Effector memory CD4-positive, alpha-beta T cell (primary cell): Measurements from ENCODE around the gene ZNF84.
A peak's percentile ranks its signal among the peaks of the same experiment; 100 is the strongest.

ENCODE experiments used
- DNase-seq, 3 donors: peaks; one replicate each; pipeline ENCODE4 v3.0.0-alpha.2; 2020
- H3K27ac ChIP-seq: 2 replicates; pipeline ENCODE4 v1.7.0; 2013; ENCODE audit warnings: mild to moderate bottlenecking, low read length, moderate library complexity; ENCODE audit not compliant: insufficient read depth, poor library complexity, severe bottlenecking
- H3K27me3 ChIP-seq: replicated peaks from 2 replicates; pipeline ENCODE4 v1.7.0; 2013; ENCODE audit warnings: mild to moderate bottlenecking, low read length; ENCODE audit not compliant: insufficient read depth, control insufficient read depth, poor library complexity, severe bottlenecking
- H3K36me3 ChIP-seq: 2 replicates; pipeline ENCODE4 v1.7.0; 2013; ENCODE audit warnings: mild to moderate bottlenecking, low read length, moderate library complexity; ENCODE audit not compliant: control insufficient read depth, insufficient read depth
- H3K4me1 ChIP-seq: 2 replicates; pipeline ENCODE4 v1.7.0; 2013; ENCODE audit warnings: low read length, mild to moderate bottlenecking; ENCODE audit not compliant: control insufficient read depth, insufficient read depth, poor library complexity, severe bottlenecking
- H3K4me3 ChIP-seq: 2 replicates; pipeline ENCODE4 v1.7.0; 2013; ENCODE audit warnings: low read length, low read depth, mild to moderate bottlenecking; ENCODE audit not compliant: insufficient read depth, poor library complexity, severe bottlenecking
- H3K9me3 ChIP-seq: 2 replicates; pipeline ENCODE4 v1.7.0; 2013; ENCODE audit warnings: mild to moderate bottlenecking, low read length, moderate library complexity; ENCODE audit not compliant: control insufficient read depth

The ZNF84 gene

DNA sequence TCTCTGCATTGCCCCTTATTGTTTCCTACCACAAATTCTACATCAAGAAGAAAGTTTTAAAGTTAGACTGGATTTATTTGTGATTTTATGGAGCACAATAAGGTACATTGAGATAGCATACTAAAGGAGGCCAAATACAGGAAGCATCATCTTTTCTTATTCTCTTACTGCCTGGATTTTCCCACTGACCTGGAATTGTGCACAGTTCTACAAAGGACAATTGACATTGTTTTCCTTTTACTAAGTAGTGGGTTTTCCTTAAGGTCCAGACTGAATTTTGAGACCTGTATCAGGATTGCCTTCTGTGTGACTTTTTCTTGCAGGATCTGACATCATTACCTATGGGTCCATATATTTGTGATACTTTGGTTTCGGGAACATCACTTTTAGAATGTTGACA, 24.6 kb downstream of the ZNF84 start:
- no peak for DNase-seq
- H3K4me3 ChIP-seq, result no peak overlapping the region
- H3K36me3 ChIP-seq, result peaks cover 11% of the 10 kb centered on the region
- no peaks in the 10 kb centered on the region for H3K27me3 ChIP-seq
- H3K9me3 ChIP-seq, result peaks cover 94% of the 10 kb centered on the region
- H3K4me1 ChIP-seq, result no peaks in the 10 kb centered on the region
- no peak overlapping the region for H3K27ac ChIP-seq

DNA sequence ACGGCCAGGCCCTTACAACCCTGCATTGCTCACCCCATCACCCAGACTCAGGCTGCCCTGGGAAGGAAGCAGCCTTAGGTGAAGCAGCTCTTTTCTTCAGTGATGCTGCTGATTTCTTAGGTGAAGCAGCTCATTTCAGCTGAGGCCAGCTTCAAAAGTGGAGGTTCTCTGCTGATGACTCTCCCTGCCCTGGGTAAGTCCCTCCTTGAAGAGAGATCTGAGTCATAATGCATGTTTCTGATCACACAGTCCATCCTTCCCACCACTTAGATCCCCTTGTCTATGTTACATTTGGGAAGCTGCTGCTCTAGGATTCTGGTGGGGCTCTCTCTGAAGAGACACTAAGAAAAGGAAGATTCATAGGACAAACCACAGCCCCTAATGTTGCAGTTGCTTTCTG, 26.2 kb downstream of the ZNF84 start:
- Histone ChIP-seq H3K36me3 (peaks cover 2% of the 10 kb centered on the region), H3K4me3 (no peak overlapping the region), H3K4me1 (no peaks in the 10 kb centered on the region), H3K27ac (no peak overlapping the region), H3K27me3 (no peaks in the 10 kb centered on the region), H3K9me3 (peaks cover 88% of the 10 kb centered on the region)
- no peak for DNase-seq

DNA sequence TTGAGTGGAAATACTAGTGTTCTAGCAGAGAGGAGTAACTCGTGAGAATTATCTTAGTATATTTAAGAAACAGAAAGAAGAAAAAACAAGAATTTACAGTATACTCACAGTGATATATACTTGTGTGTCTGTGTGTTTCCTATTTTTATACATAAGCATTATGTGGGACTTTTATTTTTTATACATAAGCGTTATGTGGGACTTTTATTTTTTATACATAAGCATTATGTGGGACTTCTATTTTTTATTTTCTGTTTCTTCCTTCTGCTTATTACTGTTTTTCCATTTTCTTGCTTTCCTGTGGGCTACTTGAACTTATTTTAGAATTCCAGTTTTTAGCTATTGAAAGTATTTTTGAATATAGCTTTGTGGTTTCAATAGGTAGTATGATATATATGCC, 36.5 kb downstream of the ZNF84 start:
- Histone ChIP-seq H3K27ac (no peak overlapping the region), H3K36me3 (no peaks in the 10 kb centered on the region), H3K27me3 (no peaks in the 10 kb centered on the region), H3K4me1 (no peaks in the 10 kb centered on the region), H3K4me3 (no peak overlapping the region), H3K9me3 (peaks cover 37% of the 10 kb centered on the region)
- no peak for DNase-seq

DNA sequence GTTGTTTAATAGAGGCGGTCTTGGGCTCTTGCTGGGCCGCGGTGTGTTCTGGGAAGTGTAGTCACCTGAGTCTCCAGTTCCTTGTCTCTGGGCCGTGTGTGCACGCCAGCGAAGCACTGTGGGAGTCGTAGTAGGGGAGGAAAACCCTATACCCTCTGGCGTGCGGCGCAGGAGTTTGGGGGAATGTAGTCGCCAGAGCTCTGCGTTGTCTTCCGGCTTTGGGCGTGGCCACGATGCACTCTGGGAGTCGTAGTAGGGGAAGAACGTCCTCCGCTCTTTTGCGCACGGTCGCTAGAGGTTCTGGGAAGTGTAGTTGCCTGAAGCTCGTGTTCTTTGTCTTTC, 42.7 kb downstream of the ZNF84 start:
- Histone ChIP-seq H3K4me3 (peak overlapping the region; percentile 63), H3K4me1 (no peaks in the 10 kb centered on the region), H3K36me3 (peaks cover 23% of the 10 kb centered on the region), H3K27me3 (no peaks in the 10 kb centered on the region), H3K27ac (peak overlapping the region; percentile 97), H3K9me3 (peaks cover 26% of the 10 kb centered on the region)
- DNase-seq, result peak; percentile 92 to 94 (median 94)

DNA sequence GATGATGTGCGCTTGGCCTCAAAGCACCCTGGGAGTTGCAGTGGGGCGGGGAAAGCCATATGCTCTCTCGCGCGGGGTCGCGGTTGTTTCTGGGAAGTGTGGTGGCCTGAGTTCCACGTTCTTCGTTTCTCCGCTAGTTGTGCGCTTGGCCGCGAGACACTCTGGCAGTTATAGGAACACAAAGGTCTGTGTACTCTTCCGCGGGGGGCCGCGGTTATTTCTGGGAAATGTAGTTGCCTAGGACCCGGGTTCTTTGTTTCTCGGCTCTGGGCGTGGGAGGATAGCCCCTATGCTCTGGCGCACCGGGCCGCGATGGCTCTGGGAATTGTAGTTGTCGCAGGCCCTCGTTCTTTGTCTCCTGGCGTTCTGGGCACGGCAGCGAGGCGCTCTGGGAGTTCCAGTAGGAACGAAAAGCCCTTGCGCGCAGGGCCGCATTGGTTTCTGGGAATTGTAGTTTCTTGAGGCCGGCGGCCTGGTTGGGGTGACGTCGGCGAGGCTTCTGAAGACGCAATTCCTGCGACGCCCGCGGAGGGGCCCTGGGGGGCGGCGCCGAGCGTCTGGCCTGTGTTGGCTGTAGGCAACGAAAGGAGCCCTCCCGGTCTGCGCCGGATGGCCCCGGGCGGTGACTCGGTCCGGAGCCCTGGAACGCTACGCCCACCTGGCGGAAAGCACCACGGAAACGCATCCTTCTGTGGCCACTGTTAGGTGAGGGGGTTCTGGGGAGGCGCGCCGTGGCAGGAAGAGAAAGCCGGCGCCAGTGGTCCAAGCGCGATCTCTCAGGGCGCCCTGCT, 43.3 kb downstream of the ZNF84 start, which contains the start of gene ZNF140:
Gene ZNF140 (plus strand): TSS at position 556 of the 791 bp plus-strand sequence. CDS start 398 bp downstream, outside the sequence.
- Histone ChIP-seq H3K27me3 (no peaks in the 10 kb centered on the region), H3K27ac (peak within 1 kb of the TSS; percentile 97), H3K4me1 (no peaks in the 10 kb centered on the region), H3K4me3 (peak within 1 kb of the TSS; percentile 63), H3K36me3 (peaks cover 28% of the 10 kb centered on the region), H3K9me3 (peaks cover 24% of the 10 kb centered on the region)
- peak; percentile 90 to 93 (median 92) for DNase-seq

DNA sequence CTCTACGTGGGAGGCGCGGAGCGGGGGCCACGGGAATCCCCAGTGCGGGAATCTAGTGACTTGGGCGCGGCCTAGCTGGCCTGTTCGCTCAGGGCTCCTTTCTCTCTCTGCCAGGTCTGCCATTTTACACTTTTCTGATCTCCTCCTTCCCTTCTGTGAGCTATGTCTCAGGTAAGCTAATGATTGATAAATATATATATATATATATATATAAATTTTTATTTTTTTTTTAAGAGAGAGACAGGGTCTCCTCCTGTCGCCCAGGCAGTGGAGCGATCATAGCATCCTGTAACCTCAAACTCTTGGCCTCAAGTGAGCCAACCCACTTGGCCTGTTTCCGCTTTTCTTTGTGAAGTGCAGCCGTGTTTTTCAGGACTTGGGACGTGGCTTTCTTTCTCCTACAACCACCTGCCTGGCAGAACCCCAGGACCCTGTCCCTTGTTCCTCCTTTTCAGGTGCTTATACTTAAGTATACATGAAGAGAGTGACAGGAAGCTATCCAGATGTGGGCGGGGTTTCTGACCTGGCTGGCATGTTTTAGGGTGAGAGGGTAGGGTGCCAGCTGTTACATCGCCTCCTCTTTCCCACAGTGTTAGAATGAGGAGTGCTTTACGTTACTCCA, 44.0 kb downstream of the ZNF84 start:
- H3K27me3 ChIP-seq, result no peaks in the 10 kb centered on the region
- peaks cover 18% of the 10 kb centered on the region for H3K9me3 ChIP-seq
- DNase-seq, result no peak
- H3K4me1 ChIP-seq, result no peaks in the 10 kb centered on the region
- H3K27ac ChIP-seq, result peak overlapping the region; percentile 97
- H3K36me3 ChIP-seq, result peaks cover 35% of the 10 kb centered on the region
- peak overlapping the region; percentile 63 for H3K4me3 ChIP-seq

DNA sequence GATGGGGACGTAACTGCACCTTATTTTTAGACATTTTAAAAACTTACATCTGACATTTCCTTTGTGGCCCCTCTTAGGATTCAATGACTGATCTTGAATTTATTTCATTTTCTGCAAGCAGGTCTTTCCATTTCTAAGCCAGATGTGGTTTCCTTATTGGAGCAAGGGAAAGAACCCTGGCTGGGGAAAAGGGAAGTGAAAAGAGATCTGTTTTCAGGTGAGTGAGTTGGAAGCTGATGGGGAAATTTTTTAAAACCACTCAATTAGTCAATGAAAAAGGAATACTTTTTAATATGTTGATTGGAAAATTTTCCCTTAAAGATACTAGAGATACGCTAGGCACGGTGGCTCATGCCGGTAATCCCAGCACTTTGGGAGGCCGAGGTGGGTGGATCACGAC, 46.0 kb downstream of the ZNF84 start:
- Histone ChIP-seq H3K36me3 (peaks cover 52% of the 10 kb centered on the region), H3K4me1 (no peaks in the 10 kb centered on the region), H3K4me3 (no peak overlapping the region), H3K9me3 (peaks cover 13% of the 10 kb centered on the region), H3K27ac (no peak overlapping the region), H3K27me3 (no peaks in the 10 kb centered on the region)
- no peak for DNase-seq

DNA sequence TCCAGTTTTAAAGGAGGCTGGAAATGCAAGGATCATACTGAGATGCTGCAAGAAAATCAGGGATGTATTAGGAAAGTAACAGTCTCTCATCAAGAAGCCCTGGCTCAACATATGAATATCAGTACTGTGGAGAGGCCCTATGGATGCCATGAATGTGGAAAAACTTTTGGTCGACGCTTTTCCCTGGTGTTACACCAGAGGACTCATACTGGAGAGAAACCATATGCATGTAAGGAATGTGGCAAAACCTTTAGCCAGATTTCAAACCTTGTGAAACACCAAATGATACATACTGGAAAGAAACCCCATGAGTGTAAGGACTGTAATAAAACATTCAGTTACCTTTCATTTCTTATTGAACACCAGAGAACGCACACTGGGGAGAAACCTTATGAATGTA, 68.3 kb downstream of the ZNF84 start:
- Histone ChIP-seq H3K4me3 (no peak overlapping the region), H3K27me3 (no peaks in the 10 kb centered on the region), H3K27ac (no peak overlapping the region), H3K36me3 (peaks cover 57% of the 10 kb centered on the region), H3K9me3 (peaks cover 84% of the 10 kb centered on the region), H3K4me1 (no peaks in the 10 kb centered on the region)
- no peak for DNase-seq

DNA sequence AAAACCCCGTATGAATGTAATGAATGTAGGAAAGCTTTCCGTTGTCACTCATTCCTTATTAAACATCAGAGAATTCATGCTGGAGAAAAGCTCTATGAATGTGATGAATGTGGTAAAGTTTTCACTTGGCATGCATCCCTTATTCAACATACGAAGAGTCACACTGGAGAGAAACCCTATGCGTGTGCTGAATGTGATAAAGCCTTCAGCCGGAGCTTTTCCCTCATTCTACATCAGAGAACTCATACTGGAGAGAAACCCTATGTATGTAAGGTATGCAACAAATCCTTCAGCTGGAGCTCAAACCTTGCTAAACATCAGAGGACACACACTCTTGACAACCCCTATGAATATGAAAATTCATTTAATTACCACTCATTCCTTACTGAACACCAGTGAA, 68.9 kb downstream of the ZNF84 start:
- no peak for DNase-seq
- no peak overlapping the region for H3K27ac ChIP-seq
- H3K27me3 ChIP-seq, result no peaks in the 10 kb centered on the region
- no peaks in the 10 kb centered on the region for H3K4me1 ChIP-seq
- H3K36me3 ChIP-seq, result peaks cover 51% of the 10 kb centered on the region
- no peak overlapping the region for H3K4me3 ChIP-seq
- peaks cover 82% of the 10 kb centered on the region for H3K9me3 ChIP-seq

DNA sequence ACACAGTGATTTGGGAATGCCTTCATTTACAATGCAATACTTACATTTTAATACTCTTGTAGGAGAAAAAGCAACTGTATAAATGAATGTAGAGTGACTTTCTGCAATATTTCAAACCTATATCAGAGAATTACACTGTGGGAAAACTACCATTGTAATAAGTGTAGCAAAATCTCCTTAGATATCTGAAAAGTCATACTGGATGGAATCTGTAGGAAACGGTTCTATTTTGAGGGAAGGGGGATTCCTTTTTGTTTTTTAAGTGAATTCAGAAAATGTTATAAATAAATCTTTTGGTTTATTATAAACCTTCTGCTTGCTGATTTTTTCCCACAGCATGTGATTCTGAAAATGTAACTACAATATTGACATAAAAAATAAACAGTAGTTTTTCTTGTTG, 69.8 kb downstream of the ZNF84 start:
- no peak for DNase-seq
- no peaks in the 10 kb centered on the region for H3K27me3 ChIP-seq
- H3K36me3 ChIP-seq, result peaks cover 42% of the 10 kb centered on the region
- H3K4me1 ChIP-seq, result no peaks in the 10 kb centered on the region
- H3K9me3 ChIP-seq, result peaks cover 78% of the 10 kb centered on the region
- H3K27ac ChIP-seq, result no peak overlapping the region
- no peak overlapping the region for H3K4me3 ChIP-seq
